ENCODE results near the gene CARS2. TPM values are rescaled to one million over a fixed set of nuclear protein-coding genes. Genes with fewer than 3 reads are reported as not detected.
A peak's percentile ranks its signal among the peaks of the same experiment; 100 is the strongest.

The CARS2 gene, protein sequence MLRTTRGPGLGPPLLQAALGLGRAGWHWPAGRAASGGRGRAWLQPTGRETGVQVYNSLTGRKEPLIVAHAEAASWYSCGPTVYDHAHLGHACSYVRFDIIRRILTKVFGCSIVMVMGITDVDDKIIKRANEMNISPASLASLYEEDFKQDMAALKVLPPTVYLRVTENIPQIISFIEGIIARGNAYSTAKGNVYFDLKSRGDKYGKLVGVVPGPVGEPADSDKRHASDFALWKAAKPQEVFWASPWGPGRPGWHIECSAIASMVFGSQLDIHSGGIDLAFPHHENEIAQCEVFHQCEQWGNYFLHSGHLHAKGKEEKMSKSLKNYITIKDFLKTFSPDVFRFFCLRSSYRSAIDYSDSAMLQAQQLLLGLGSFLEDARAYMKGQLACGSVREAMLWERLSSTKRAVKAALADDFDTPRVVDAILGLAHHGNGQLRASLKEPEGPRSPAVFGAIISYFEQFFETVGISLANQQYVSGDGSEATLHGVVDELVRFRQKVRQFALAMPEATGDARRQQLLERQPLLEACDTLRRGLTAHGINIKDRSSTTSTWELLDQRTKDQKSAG
- 44.1 and 51.2 TPM in 2 replicates for total RNA-seq
- 42.0 and 44.5 TPM in 2 replicates for polyA plus RNA-seq
- polyA plus RNA-seq (2011; cell fraction: cytosol; rRNA removed), result 33.9 and 40.1 TPM in 2 replicates
- polyA plus RNA-seq (2011; cell fraction: nucleus; rRNA removed), result 178 and 180 TPM in 2 replicates
- 44.8 and 48.7 TPM in 2 replicates for polyA plus RNA-seq (2012)
- polyA minus RNA-seq, result 28.4 and 31.1 TPM in 2 replicates
- 38.0 TPM for polyA minus RNA-seq (2011; cell fraction: cytosol; rRNA and poly(A)+ RNA removed)
- polyA minus RNA-seq (2011; cell fraction: nucleus; rRNA and poly(A)+ RNA removed), result 47.4 and 49.9 TPM in 2 replicates
- Bru-seq, nascent RNA, result percentile 72 among the genes with signal in this experiment
- percentile 68 among the genes with signal in this experiment for BruChase-seq, experiment 1, labeled RNA remaining after a 6-hour chase
- BruChase-seq, experiment 2, labeled RNA remaining after a 2-hour chase, result percentile 74 among the genes with signal in this experiment
- long read RNA-seq, transcript CARS2-201 (15 exons, 1,879 nt), result major isoform, 59 of 112 reads
- long read RNA-seq, partial matches to known transcripts, result 16 of 112 reads
- long read RNA-seq, other reads (novel, unspliced or antisense), result 36 of 112 reads

DNA sequence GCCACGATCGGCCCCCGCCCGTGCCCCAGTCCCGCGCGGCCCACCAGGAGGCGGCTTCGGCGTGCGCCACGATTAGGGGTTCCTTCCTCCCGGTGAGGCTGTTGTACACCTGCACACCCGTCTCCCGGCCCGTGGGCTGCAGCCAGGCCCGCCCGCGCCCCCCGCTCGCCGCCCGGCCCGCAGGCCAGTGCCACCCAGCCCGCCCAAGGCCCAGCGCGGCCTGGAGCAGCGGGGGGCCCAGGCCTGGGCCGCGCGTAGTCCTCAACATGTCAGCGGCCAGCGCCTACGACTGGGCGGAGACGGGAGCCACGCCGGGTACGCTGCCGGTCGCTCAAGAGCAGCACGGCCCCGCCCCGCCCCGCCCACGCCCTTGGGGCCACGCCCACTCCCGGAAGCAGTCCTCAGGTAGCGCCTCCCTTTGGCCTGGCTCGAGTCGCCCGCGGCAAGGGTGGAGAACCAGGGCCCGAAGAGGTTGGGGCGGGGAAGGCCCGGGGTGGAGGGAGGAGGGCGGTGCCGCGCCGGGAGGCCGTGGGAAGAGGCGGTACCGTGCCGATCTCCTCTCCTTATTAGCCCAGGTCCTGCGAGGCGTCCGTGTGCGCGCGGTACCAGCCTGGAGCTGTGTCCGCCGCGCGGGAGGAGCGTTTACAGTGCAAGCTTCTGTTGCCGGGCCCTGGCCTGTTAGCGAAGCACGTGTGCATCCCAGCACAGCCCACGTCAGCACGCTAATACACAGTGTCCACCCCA lies at the start of gene CARS2:
Gene CARS2 (minus strand): TSS at position 291 of the 744 bp plus-strand sequence. CDS start 23 bp downstream, at position 268.
- no peaks in the 10 kb centered on the region for H3K27me3 ChIP-seq (ENCODE audit: control insufficient read depth in 2 of 2, insufficient read depth in 2 of 2, low read length in 2 of 2)
- peak within 1 kb of the TSS; percentile 77 for H3K9ac ChIP-seq (replicated peaks; ENCODE audit: extremely low read depth, insufficient read depth, low read length)
- peak; percentile 94 for DNase-seq (ENCODE audit: low read depth, low spot score)
- no TSS peak for BruUV-seq (replicated peaks)
- H3K79me2 ChIP-seq (ENCODE audit: control insufficient read depth, insufficient read depth, low read length), result peaks cover 19% of the 10 kb centered on the region
- intact Hi-C loops (cut with micrococcal nuclease), result loop anchor here (1.0 to 2.0 kb wide), 2 partner anchors 9 to 497 kb away; no protein-coding TSS in a partner anchor
- H3K4me1 ChIP-seq (ENCODE audit: control insufficient read depth, extremely low read depth, insufficient read depth, low read length), result peaks cover 12% of the 10 kb centered on the region
- peak within 1 kb of the TSS; percentile 44 for H3K27ac ChIP-seq (ENCODE audit: insufficient read depth, low read depth, low read length)
- TF ChIP-seq EZH2 (IDR thresholded peaks at IDR 0.05; ENCODE audit: borderline replicate concordance, low read depth, low read length, severe bottlenecking) (no peak), MYC (IDR thresholded peaks at IDR 0.05; ENCODE audit: low read depth, low read length) (no peak), JUN (IDR thresholded peaks at IDR 0.05; ENCODE audit: borderline replicate concordance, insufficient read depth, insufficient read length, low read depth) (no peak), POLR2AphosphoS5 (IDR thresholded peaks at IDR 0.05; ENCODE audit: insufficient read depth, low read depth, low read length) (peak; percentile 61), GATA2 (IDR thresholded peaks at IDR 0.05; ENCODE audit: insufficient read depth, insufficient read length, low read depth, low read length) (no peak), FOS (IDR thresholded peaks at IDR 0.05; ENCODE audit: borderline replicate concordance, insufficient read depth, low read length) (no peak), POLR2A (IDR thresholded peaks at IDR 0.05; ENCODE audit: low read depth, low read length) (peak; percentile 86)
- TF ChIP-seq, protein P1, sequence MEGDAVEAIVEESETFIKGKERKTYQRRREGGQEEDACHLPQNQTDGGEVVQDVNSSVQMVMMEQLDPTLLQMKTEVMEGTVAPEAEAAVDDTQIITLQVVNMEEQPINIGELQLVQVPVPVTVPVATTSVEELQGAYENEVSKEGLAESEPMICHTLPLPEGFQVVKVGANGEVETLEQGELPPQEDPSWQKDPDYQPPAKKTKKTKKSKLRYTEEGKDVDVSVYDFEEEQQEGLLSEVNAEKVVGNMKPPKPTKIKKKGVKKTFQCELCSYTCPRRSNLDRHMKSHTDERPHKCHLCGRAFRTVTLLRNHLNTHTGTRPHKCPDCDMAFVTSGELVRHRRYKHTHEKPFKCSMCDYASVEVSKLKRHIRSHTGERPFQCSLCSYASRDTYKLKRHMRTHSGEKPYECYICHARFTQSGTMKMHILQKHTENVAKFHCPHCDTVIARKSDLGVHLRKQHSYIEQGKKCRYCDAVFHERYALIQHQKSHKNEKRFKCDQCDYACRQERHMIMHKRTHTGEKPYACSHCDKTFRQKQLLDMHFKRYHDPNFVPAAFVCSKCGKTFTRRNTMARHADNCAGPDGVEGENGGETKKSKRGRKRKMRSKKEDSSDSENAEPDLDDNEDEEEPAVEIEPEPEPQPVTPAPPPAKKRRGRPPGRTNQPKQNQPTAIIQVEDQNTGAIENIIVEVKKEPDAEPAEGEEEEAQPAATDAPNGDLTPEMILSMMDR (IDR thresholded peaks at IDR 0.05; ENCODE audit: extremely low read depth in 1 of 2, insufficient read depth in 1 of 2, low read depth in 1 of 2, low read length in 2 of 2), result peak in 1 of 2 donors; percentile 13
- TF ChIP-seq, protein P2, sequence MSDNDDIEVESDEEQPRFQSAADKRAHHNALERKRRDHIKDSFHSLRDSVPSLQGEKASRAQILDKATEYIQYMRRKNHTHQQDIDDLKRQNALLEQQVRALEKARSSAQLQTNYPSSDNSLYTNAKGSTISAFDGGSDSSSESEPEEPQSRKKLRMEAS (IDR thresholded peaks at IDR 0.05; ENCODE audit: insufficient read depth, insufficient read length), result peak; percentile 50
- no peaks in the 10 kb centered on the region for H3K36me3 ChIP-seq (ENCODE audit: control insufficient read depth in 2 of 2, extremely low read depth in 1 of 2, insufficient read depth in 2 of 2, low read length in 2 of 2)
- dilution Hi-C loops (cut with MboI; ENCODE audit: extremely low pct_ligation_motif_present, low sequenced_read_pairs), result no loop called here
- no peaks in the 10 kb centered on the region for H4K20me1 ChIP-seq (replicated peaks; ENCODE audit: control insufficient read depth, extremely low read depth, insufficient read depth, low read length)
- H3K4me2 ChIP-seq (ENCODE audit: insufficient read depth, low read length), result peak within 1 kb of the TSS; percentile 98
- H3K9me3 ChIP-seq (replicated peaks; ENCODE audit: control insufficient read depth, insufficient read depth, low read length), result no peaks in the 10 kb centered on the region
- H2AFZ ChIP-seq (ENCODE audit: low read depth, low read length), result peak within 1 kb of the TSS; percentile 73
- H3K9me1 ChIP-seq (replicated peaks; ENCODE audit: control insufficient read depth, extremely low read depth, insufficient read depth, low read length), result no peaks in the 10 kb centered on the region
- peak within 1 kb of the TSS; percentile 88 to 93 (median 91) for H3K4me3 ChIP-seq (replicated peaks in 1 of 3; ENCODE audit: insufficient read depth in 1 of 3, low read depth in 1 of 3, low read length in 3 of 3)
- CTCF ChIA-PET, result interaction anchor here (0.7 to 0.8 kb wide), 2 partner anchors 9 to 209 kb away, joined by 3 read pairs; no protein-coding TSS in a partner anchor
- FAIRE-seq, result peak; percentile 82
- POLR2A ChIA-PET, result interaction anchor here (2.6 kb wide), 1 partner anchor 9 kb away, joined by 30 read pairs; no protein-coding TSS in a partner anchor
